BJ (cell line): ENCODE results near the gene GLTP. TPM values are rescaled to one million over a fixed set of nuclear protein-coding genes. Genes with fewer than 3 reads are reported as not detected.

ENCODE experiments used
- CTCF ChIA-PET: fragments of 350-600 bp; formaldehyde crosslinking; extraction: SDS; loops from one replicate; lab custom pipeline; 2021; ENCODE audit warnings: antibody characterized with exemption, inconsistent platforms; lab: Yijun Ruan, JAX
- POLR2A ChIA-PET: fragments of 300-600 bp; sonication (Branson Sonifier 250); formaldehyde crosslinking; extraction: SDS; loops from one replicate; lab custom pipeline; 2021; ENCODE audit warnings: antibody characterized with exemption; lab: Charles Lee
- DNase-seq: peaks from one replicate; pipeline ENCODE4 v3.0.0-alpha.2; 2011; ENCODE audit warnings: low read depth
- H3K27me3 ChIP-seq: 2 replicates; pipeline ENCODE4 v1.6.0; 2011; ENCODE audit warnings: low read length; ENCODE audit not compliant: control insufficient read depth, insufficient read depth
- H3K36me3 ChIP-seq: 2 replicates; pipeline ENCODE4 v1.5.1; 2011; ENCODE audit warnings: low read length; ENCODE audit not compliant: control insufficient read depth, insufficient read depth
- H3K4me3 ChIP-seq: 2 replicates; pipeline ENCODE4 v1.5.1; 2011; ENCODE audit warnings: low read depth, mild to moderate bottlenecking, control low read depth, low read length
- polyA plus RNA-seq: library from polyadenylated mRNA; depleted of rRNA; stranded (reverse); fragments of >200 nt; gene quantifications from 2 replicates; pipeline ENCODE4 v1.2.3, GENCODE V29; 2011
- TF ChIP-seq, protein P1 (sequence below): IDR thresholded peaks from 2 replicates; pipeline ENCODE4 v1.5.1; 2011; ENCODE audit warnings: low read depth, mild to moderate bottlenecking, control low read depth, inconsistent platforms, low read length, moderate library complexity; ENCODE audit not compliant: insufficient read depth

GLTP gene
- polyA plus RNA-seq, 1 experiment, result 33.8 TPM

DNA sequence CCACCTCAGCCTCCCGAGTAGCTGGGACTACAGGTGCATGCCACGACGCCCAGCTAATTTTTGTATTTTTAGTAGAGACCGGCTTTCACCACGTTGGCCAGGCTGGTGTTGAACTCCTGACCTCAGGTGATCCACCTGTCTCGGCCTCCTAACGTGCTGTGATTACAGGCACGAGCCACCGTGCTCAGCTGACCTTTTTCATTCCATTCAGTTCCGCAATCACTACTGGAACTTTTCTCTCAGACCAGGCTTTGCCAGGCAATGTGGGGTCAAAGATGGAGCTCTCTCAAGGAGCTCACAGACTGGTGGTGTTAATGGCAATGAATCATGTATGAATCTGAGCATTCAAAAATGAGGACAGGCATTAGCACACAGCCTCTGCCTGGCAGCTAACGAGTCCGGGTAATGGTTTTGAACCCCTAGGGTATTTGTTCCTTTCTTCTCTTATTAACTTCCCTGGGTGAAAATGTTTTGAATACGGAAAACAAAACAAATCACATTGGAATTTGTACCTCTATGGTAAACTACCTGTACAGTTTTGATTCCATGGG lies 10.4 kb upstream of the GLTP start:
- no peak for DNase-seq
- ChIA-PET CTCF (no interaction called here), POLR2A (no interaction called here)
- TF ChIP-seq, protein P1, sequence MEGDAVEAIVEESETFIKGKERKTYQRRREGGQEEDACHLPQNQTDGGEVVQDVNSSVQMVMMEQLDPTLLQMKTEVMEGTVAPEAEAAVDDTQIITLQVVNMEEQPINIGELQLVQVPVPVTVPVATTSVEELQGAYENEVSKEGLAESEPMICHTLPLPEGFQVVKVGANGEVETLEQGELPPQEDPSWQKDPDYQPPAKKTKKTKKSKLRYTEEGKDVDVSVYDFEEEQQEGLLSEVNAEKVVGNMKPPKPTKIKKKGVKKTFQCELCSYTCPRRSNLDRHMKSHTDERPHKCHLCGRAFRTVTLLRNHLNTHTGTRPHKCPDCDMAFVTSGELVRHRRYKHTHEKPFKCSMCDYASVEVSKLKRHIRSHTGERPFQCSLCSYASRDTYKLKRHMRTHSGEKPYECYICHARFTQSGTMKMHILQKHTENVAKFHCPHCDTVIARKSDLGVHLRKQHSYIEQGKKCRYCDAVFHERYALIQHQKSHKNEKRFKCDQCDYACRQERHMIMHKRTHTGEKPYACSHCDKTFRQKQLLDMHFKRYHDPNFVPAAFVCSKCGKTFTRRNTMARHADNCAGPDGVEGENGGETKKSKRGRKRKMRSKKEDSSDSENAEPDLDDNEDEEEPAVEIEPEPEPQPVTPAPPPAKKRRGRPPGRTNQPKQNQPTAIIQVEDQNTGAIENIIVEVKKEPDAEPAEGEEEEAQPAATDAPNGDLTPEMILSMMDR, result no peak
- Histone ChIP-seq H3K36me3 (no peaks in the 10 kb centered on the region), H3K27me3 (no peaks in the 10 kb centered on the region), H3K4me3 (no peak overlapping the region)

DNA sequence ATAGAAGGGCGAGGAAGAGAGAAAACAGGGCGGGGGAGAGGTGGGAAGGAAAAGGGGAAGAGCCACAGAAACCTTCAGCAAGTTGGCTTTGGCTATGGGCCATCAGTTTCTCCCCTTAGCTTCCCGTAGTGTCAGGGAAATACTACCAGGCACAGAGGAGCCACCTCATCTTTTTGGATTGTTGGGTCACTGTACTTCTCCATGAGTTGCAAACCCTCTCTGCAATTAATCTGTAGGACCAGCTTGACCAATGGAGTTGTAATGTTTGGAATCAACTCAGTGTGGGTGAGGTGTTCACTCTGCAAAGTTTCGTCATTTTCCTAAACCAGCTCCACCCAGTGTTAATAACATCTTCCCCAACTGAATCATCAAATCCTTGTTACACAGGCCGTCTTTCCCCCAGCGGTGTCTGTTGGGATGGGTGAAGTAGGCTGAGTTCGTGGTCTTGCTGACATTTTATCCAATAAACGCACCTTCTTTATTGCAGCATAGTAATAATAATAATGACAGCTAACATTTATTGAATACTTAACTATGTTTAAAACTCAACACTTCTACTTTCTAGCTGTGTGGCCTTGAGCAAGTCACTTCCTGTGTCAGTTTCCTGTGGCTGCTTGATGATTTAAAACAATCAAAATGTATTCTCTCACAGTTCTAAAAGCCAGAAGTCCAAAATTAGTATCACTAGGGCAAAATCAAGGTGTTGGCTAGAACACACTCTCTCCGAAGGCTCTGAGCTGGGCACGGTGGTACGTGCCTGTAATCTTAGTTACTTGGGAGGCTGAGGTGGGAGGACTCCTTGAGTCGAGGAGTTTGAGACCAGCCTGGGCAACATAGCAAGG lies 8.1 kb upstream of the GLTP start:
- no peak overlapping the region for H3K4me3 ChIP-seq
- ChIA-PET POLR2A (no interaction called here), CTCF (interaction anchor here (0.9 to 2.3 kb wide), 7 partner anchors 9 to 43 kb away, joined by 3 to 7 read pairs (median 3); no protein-coding TSS in a partner anchor)
- no peaks in the 10 kb centered on the region for H3K36me3 ChIP-seq
- DNase-seq, result peak; percentile 96
- H3K27me3 ChIP-seq, result no peaks in the 10 kb centered on the region
- TF ChIP-seq, protein P1, result peak; percentile 28; the same call in 1 of the 2 replicates

DNA sequence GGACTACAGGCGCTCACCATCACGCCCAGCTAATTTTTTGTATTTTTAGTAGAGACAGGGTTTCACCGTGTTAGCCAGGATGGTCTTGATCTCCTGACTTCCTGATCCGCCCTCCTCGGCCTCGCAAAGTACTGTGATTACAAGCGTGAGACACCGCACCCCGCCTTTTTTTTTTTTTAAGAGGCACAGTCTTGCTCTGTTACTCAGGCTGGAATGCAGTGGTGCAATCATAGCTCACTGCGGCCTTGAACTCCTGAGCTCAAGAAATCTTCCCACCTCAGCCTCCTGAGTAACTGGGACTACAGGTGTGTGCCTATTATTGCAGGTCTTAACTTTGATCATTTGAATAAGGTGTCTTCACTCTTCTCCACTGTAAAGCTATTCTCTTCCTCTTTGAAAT lies 5.3 kb upstream of the GLTP start:
- POLR2A ChIA-PET, result interaction anchor here (0.6 to 0.7 kb wide), 2 partner anchors 12 to 16 kb away, joined by 8 to 12 read pairs; no protein-coding TSS in a partner anchor
- H3K36me3 ChIP-seq, result no peaks in the 10 kb centered on the region
- no peak for DNase-seq
- CTCF ChIA-PET, result interaction anchor here (0.9 kb wide), 1 partner anchor 32 kb away, joined by 3 read pairs; no protein-coding TSS in a partner anchor
- TF ChIP-seq, protein P1, result no peak
- no peaks in the 10 kb centered on the region for H3K27me3 ChIP-seq
- no peak overlapping the region for H3K4me3 ChIP-seq

DNA sequence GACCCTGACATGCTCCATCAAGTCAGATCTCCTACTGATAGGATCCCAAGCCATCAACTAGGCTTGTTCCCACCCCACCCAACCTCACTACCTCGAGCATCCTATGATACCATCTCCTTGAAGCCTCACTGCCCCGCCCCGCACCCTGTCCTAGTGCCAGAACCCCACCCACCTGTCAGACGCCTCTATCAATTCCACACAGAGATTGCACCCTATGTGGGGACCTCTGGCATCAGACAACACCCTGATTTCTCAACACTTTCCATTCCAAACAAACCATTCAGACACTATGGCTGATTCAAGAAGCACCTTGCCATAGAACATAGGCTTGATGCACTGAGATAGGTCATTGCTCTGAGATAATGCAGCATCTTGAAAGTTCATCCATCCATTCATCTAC lies 3.1 kb upstream of the GLTP start:
- no peak overlapping the region for H3K4me3 ChIP-seq
- no peak for DNase-seq
- ChIA-PET POLR2A (no interaction called here), CTCF (interaction anchor here (0.6 to 4.1 kb wide), 4 partner anchors 19 to 79 kb away, joined by 3 to 23 read pairs (median 4); no protein-coding TSS in a partner anchor)
- no peaks in the 10 kb centered on the region for H3K36me3 ChIP-seq
- H3K27me3 ChIP-seq, result no peaks in the 10 kb centered on the region
- TF ChIP-seq, protein P1, result no peak

DNA sequence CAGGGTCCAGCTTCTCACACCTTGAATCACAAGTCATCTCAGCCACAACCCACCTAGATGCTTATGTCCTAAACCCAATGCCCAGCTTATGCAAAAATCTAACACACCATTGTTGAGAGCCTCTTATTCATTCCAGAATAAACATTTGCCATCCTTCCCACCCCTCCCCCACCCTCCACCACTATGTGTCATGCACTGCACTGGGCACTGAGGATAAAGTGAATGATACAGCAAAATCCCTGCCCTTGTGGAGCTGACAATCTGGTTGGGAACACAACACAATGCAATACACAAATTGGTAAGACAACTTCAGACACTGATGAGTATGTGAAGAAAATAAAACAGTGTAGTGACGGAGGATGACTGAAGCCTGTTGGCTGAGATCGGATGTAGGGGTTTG lies 1.4 kb upstream of the GLTP start:
- Histone ChIP-seq H3K27me3 (no peaks in the 10 kb centered on the region), H3K36me3 (no peaks in the 10 kb centered on the region), H3K4me3 (no peak overlapping the region)
- TF ChIP-seq, protein P1, result no peak
- DNase-seq, result no peak
- ChIA-PET POLR2A (no interaction called here), CTCF (interaction anchor here (0.7 to 4.1 kb wide), 5 partner anchors 16 to 77 kb away, joined by 3 to 23 read pairs (median 4); no protein-coding TSS in a partner anchor)
